GM12878 (cell line): ENCODE measurements around the gene PLOD2. TPM values are rescaled to one million over a fixed set of nuclear protein-coding genes. Genes with fewer than 3 reads are reported as not detected.

Source experiments
- JUNB ChIP-seq: IDR thresholded peaks from 2 replicates; pipeline ENCODE4 v1.6.1; 2016; ENCODE audit warnings: antibody characterized with exemption, mild to moderate bottlenecking
- JUND ChIP-seq: IDR thresholded peaks from 2 replicates; pipeline ENCODE4 v1.6.1; 2012; ENCODE audit warnings: low read depth, mild to moderate bottlenecking, low read length, improper control_type of control experiment, moderate library complexity
- MYC ChIP-seq: IDR thresholded peaks from 2 replicates; pipeline ENCODE4 v1.6.1; 2011; ENCODE audit warnings: mild to moderate bottlenecking, low read length, moderate library complexity, inconsistent platforms; ENCODE audit not compliant: insufficient read depth, insufficient replicate concordance, insufficient read length, severe bottlenecking
- NBN ChIP-seq: fragments of 450-650 bp; IDR thresholded peaks from 2 replicates; pipeline ENCODE4 v1.6.1; 2016
- NR2F1 ChIP-seq: fragments of 450-650 bp; conservative IDR thresholded peaks from 2 replicates; pipeline ENCODE4 v1.6.1; 2017; ENCODE audit warnings: mild to moderate bottlenecking
- RAD21 ChIP-seq: IDR thresholded peaks from 2 replicates; pipeline ENCODE4 v1.6.1; 2011; ENCODE audit warnings: mild to moderate bottlenecking, low read depth, low read length, moderate library complexity; ENCODE audit not compliant: insufficient read depth
- RB1 ChIP-seq: fragments of 450-650 bp; formaldehyde crosslinking; IDR thresholded peaks from 2 replicates; pipeline ENCODE4 v1.6.1; 2017; ENCODE audit warnings: mild to moderate bottlenecking, borderline replicate concordance
- SUPT20H ChIP-seq: IDR thresholded peaks from 2 replicates; pipeline ENCODE4 v1.6.1; 2011; ENCODE audit warnings: low read depth, mild to moderate bottlenecking, low read length, moderate library complexity, borderline replicate concordance; ENCODE audit not compliant: control insufficient read depth
- ZNF207 ChIP-seq: fragments of 450-650 bp; IDR thresholded peaks from 2 replicates; pipeline ENCODE4 v1.6.1; 2014; ENCODE audit warnings: antibody characterized with exemption, mild to moderate bottlenecking, borderline replicate concordance
- ZNF217 ChIP-seq: fragments of 450-650 bp; IDR thresholded peaks from 2 replicates; pipeline ENCODE4 v1.6.1; 2017; ENCODE audit warnings: antibody characterized with exemption, mild to moderate bottlenecking
- polyA plus RNA-seq, 11 experiments: library from polyadenylated mRNA; depleted of rRNA in 4 of 11; unstranded in 6 of 11; stranded (reverse) in 5 of 11; fragments of >200 nt; fragmentation: Nextera tagmentation in 4 of 11; fragmentation: Illumina TruSeq in 1 of 11; extraction: Ambion mirVana in 4 of 11; extraction: Trizol in 1 of 11; gene quantifications; 1 replicate in 1 of 11; 2 replicates in 10 of 11; pipeline versions ENCODE4 v1.2.1 to v1.2.3, GENCODE V29; 2011 to 2016; ENCODE audit warnings: inconsistent platforms in 2 of 11, missing spikeins in 2 of 11, low read depth in 1 of 11
- total RNA-seq, 4 experiments: library from RNA; depleted of rRNA in 3 of 4; stranded (reverse); fragments of >200 nt in 3 of 4; fragmentation: Illumina TruSeq in 1 of 4; extraction: Trizol in 1 of 4; gene quantifications; 2 replicates each; pipeline versions ENCODE4 v1.2.1 to v1.2.3, GENCODE V29; 2013 to 2021
- TF ChIP-seq, protein P1 (sequence below): IDR thresholded peaks from 2 replicates; pipeline ENCODE4 v1.6.1; 2011; ENCODE audit warnings: low read depth, low read length, improper control_type of control experiment, borderline replicate concordance
- TF ChIP-seq, protein P2 (sequence below): IDR thresholded peaks from 2 replicates; pipeline ENCODE4 v1.6.1; 2011; ENCODE audit warnings: borderline replicate concordance, low read depth, mild to moderate bottlenecking, moderate library complexity, low read length; ENCODE audit not compliant: insufficient read depth, poor library complexity, severe bottlenecking
- TF ChIP-seq, protein P3 (sequence below): IDR thresholded peaks from 2 replicates; pipeline ENCODE4 v1.6.1; 2012; ENCODE audit warnings: low read depth, low read length, improper control_type of control experiment

PLOD2 gene
- total and polyA plus RNA-seq, 10 of the 15 experiments (the other 5 are each of a cell fraction or from before 2014, with no cell fraction given): 0.03 to 0.56 (median 0.33) TPM; not detected in 4

DNA sequence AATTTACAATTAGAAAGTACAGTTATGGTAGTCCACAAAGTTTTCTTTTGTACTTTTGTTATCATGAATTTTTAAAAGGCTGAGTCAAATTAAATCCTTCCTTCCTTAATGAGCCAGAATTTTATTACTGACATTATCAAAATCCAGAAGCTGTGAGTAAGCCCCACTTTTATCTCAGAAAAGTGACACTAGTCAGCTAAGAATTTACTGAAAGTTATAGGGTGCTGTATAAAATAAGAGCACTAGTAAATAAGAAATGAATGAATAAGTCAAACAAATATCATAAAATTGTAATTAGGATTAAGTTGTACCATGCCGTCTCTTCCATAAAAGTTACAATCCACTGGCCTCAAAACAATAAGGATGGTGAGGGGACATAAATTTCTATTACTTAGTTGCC lies 15.3 kb downstream of the PLOD2 start (continued):
- TF ChIP-seq JUND (no peak), MYC (no peak), NBN (no peak), SUPT20H (no peak), ZNF207 (no peak), RB1 (no peak), NR2F1 (no peak), JUNB (no peak), RAD21 (no peak), ZNF217 (no peak)
- TF ChIP-seq, protein P1, sequence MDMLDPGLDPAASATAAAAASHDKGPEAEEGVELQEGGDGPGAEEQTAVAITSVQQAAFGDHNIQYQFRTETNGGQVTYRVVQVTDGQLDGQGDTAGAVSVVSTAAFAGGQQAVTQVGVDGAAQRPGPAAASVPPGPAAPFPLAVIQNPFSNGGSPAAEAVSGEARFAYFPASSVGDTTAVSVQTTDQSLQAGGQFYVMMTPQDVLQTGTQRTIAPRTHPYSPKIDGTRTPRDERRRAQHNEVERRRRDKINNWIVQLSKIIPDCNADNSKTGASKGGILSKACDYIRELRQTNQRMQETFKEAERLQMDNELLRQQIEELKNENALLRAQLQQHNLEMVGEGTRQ: no peak
- TF ChIP-seq, protein P2, sequence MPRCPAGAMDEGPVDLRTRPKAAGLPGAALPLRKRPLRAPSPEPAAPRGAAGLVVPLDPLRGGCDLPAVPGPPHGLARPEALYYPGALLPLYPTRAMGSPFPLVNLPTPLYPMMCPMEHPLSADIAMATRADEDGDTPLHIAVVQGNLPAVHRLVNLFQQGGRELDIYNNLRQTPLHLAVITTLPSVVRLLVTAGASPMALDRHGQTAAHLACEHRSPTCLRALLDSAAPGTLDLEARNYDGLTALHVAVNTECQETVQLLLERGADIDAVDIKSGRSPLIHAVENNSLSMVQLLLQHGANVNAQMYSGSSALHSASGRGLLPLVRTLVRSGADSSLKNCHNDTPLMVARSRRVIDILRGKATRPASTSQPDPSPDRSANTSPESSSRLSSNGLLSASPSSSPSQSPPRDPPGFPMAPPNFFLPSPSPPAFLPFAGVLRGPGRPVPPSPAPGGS: no peak
- TF ChIP-seq, protein P3, sequence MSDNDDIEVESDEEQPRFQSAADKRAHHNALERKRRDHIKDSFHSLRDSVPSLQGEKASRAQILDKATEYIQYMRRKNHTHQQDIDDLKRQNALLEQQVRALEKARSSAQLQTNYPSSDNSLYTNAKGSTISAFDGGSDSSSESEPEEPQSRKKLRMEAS: no peak
